Endodermal cell (in vitro differentiated cells): Measurements from ENCODE around the gene CTU2. TPM values are rescaled to one million over a fixed set of nuclear protein-coding genes. Genes with fewer than 3 reads are reported as not detected.

Experiments used
- DNase-seq: peaks from one replicate; pipeline ENCODE4 v3.0.0-alpha.2; 2017
- H3K27ac ChIP-seq: 2 replicates; pipeline ENCODE4 v1.5.1; 2013; ENCODE audit warnings: mild to moderate bottlenecking, low read depth, low read length, moderate library complexity
- H3K27me3 ChIP-seq: 2 replicates; pipeline ENCODE4 v1.6.1; 2013; ENCODE audit warnings: mild to moderate bottlenecking, low read length, moderate library complexity; ENCODE audit not compliant: insufficient read depth, control insufficient read depth, poor library complexity, severe bottlenecking
- H3K36me3 ChIP-seq: 2 replicates; pipeline ENCODE4 v1.7.0; 2013; ENCODE audit warnings: mild to moderate bottlenecking, low read length, moderate library complexity; ENCODE audit not compliant: control insufficient read depth, insufficient read depth
- H3K4me1 ChIP-seq: one replicate; pipeline ENCODE4 v1.7.0; 2013; ENCODE audit warnings: low read length; ENCODE audit not compliant: control insufficient read depth, insufficient read depth
- H3K4me3 ChIP-seq: 2 replicates; pipeline ENCODE4 v1.5.1; 2013; ENCODE audit warnings: mild to moderate bottlenecking, low read length, moderate library complexity
- H3K9ac ChIP-seq: 2 replicates; pipeline ENCODE4 v1.6.1; 2013; ENCODE audit warnings: mild to moderate bottlenecking, low read length, moderate library complexity; ENCODE audit not compliant: poor library complexity, severe bottlenecking; ENCODE audit errors: extremely low read depth
- H3K9me3 ChIP-seq: 2 replicates; pipeline ENCODE4 v1.6.1; 2013; ENCODE audit warnings: mild to moderate bottlenecking, low read length, moderate library complexity; ENCODE audit not compliant: control insufficient read depth
- H3K27ac Mint-ChIP-seq: 2 replicates; pipeline ENCODE4 v1.8.0; 2020; ENCODE audit warnings: mixed read lengths
- H3K27me3 Mint-ChIP-seq: 2 replicates; pipeline ENCODE4 v1.8.0; 2021; ENCODE audit warnings: mild to moderate bottlenecking, mixed read lengths; ENCODE audit not compliant: insufficient read depth
- H3K36me3 Mint-ChIP-seq: 2 replicates; pipeline ENCODE4 v1.8.0; 2020; ENCODE audit warnings: low read depth, mixed read lengths
- H3K4me1 Mint-ChIP-seq: 2 replicates; pipeline ENCODE4 v1.8.0; 2020; ENCODE audit warnings: mixed read lengths
- H3K4me3 Mint-ChIP-seq: 2 replicates; pipeline ENCODE4 v1.8.0; 2020; ENCODE audit warnings: mild to moderate bottlenecking, moderate library complexity, mixed read lengths
- H3K9me3 Mint-ChIP-seq: 2 replicates; pipeline ENCODE4 v1.8.0; 2020; ENCODE audit warnings: mild to moderate bottlenecking, mixed read lengths
- CTCF ChIP-seq: fragments of 200-600 bp; sonication (generic); conservative IDR thresholded peaks from 2 replicates; pipeline ENCODE4 v1.5.0; 2021; ENCODE audit warnings: antibody characterized with exemption, mild to moderate bottlenecking
- WGBS, 2 experiments: methylation state at CpG; one replicate each; pipeline versions ENCODE4 v1.1.5 to v1.1.7; 2013; ENCODE audit warnings: missing lambda C conversion rate in 2 of 2, mixed read lengths in 1 of 2; ENCODE audit not compliant: insufficient coverage in 1 of 2, insufficient read length in 1 of 2; 5-methylcytosine and 5-hydroxymethylcytosine counted together
- total RNA-seq, 2 donors: library from RNA; stranded (reverse); fragmentation: NEBNext Ultra II Directional in 1 of 2; extraction: Animal tissue kit (Norgen Biotek cat#: 25700) in 1 of 2; gene quantifications; 2 replicates in 1 of 2; 3 replicates in 1 of 2; pipeline ENCODE4 v1.2.1, GENCODE V29; 2021

CTU2 gene
- total RNA-seq, 2 donors from 2014 or later: 16.7 to 24.3 TPM

GRCh38 chr16:88685156-88686061 lies 20.9 kb upstream of the CTU2 start:
- Mint-ChIP-seq H3K27me3 (peaks cover 34% of the 10 kb centered on the region), H3K4me3 (peak overlapping the region; percentile 57), H3K9me3 (no peaks in the 10 kb centered on the region), H3K27ac (no peak overlapping the region), H3K4me1 (peaks cover 10% of the 10 kb centered on the region), H3K36me3 (peaks cover 2% of the 10 kb centered on the region)
- peak; percentile 84 for TF ChIP-seq CTCF
- Histone ChIP-seq H3K9ac (no peak overlapping the region), H3K27ac (no peak overlapping the region), H3K27me3 (peaks cover 35% of the 10 kb centered on the region), H3K4me1 (no peaks in the 10 kb centered on the region), H3K36me3 (no peaks in the 10 kb centered on the region), H3K9me3 (no peaks in the 10 kb centered on the region), H3K4me3 (peak overlapping the region; percentile 76)
- peak; percentile 77 for DNase-seq
- WGBS, 2 experiments: 13 to 18% methylated on average over 15 to 33 of the region's 33 CpGs

GRCh38 chr16:88686062-88686438 lies 20.3 kb upstream of the CTU2 start:
- no peaks in the 10 kb centered on the region for H3K36me3 Mint-ChIP-seq
- peak overlapping the region; percentile 57 for H3K4me3 Mint-ChIP-seq
- H3K9me3 Mint-ChIP-seq: no peaks in the 10 kb centered on the region
- WGBS, 2 experiments: 0 to 1% methylated on average over 6 to 25 of the region's 25 CpGs
- no peak overlapping the region for H3K27ac Mint-ChIP-seq
- H3K4me1 ChIP-seq: no peaks in the 10 kb centered on the region
- H3K27ac ChIP-seq: no peak overlapping the region
- TF ChIP-seq CTCF: no peak
- H3K9ac ChIP-seq: no peak overlapping the region
- no peak for DNase-seq
- H3K4me3 ChIP-seq: peak overlapping the region; percentile 76
- H3K36me3 ChIP-seq: no peaks in the 10 kb centered on the region
- H3K27me3 Mint-ChIP-seq: peaks cover 40% of the 10 kb centered on the region
- peaks cover 10% of the 10 kb centered on the region for H3K4me1 Mint-ChIP-seq
- no peaks in the 10 kb centered on the region for H3K9me3 ChIP-seq
- peaks cover 35% of the 10 kb centered on the region for H3K27me3 ChIP-seq

GRCh38 chr16:88686439-88687253 lies 19.7 kb upstream of the CTU2 start, which contains the start of gene SNAI3:
Gene SNAI3 (minus strand): TSS chr16:88686507. CDS start chr16:88686406, 101 bp downstream.
- Mint-ChIP-seq H3K9me3 (no peaks in the 10 kb centered on the region), H3K4me1 (peaks cover 10% of the 10 kb centered on the region), H3K4me3 (peak within 1 kb of the TSS; percentile 57), H3K27ac (no peak within 1 kb of the TSS), H3K36me3 (no peaks in the 10 kb centered on the region), H3K27me3 (peaks cover 40% of the 10 kb centered on the region)
- no peaks in the 10 kb centered on the region for H3K36me3 ChIP-seq
- no peak within 1 kb of the TSS for H3K27ac ChIP-seq
- peak; percentile 98 for DNase-seq
- H3K9ac ChIP-seq: no peak within 1 kb of the TSS
- H3K4me3 ChIP-seq: peak within 1 kb of the TSS; percentile 76
- peaks cover 35% of the 10 kb centered on the region for H3K27me3 ChIP-seq
- H3K9me3 ChIP-seq: no peaks in the 10 kb centered on the region
- 9 to 10% methylated on average over 46 to 65 of the region's 65 CpGs for WGBS, 2 experiments
- TF ChIP-seq CTCF: no peak
- H3K4me1 ChIP-seq: no peaks in the 10 kb centered on the region
